Measurements from ENCODE around the gene SEMA6D. TPM values are rescaled to one million over a fixed set of nuclear protein-coding genes. Genes with fewer than 3 reads are reported as not detected.

Gene SEMA6D
- total RNA-seq, 1 experiment from 2014 or later, result 15.8 TPM

- no peak for DNase-seq
- Histone ChIP-seq H3K9me3 (ENCODE audit: control insufficient read depth, low read depth, low read length) (no peaks in the 10 kb centered on the region), H4K20me1 (ENCODE audit: control insufficient read depth, insufficient read depth, insufficient read length) (no peaks in the 10 kb centered on the region), H3K56ac (ENCODE audit: insufficient read length, low read depth, low read length) (no peak overlapping the region), H2BK20ac (ENCODE audit: low read depth, low read length, poor library complexity, severe bottlenecking) (no peak overlapping the region), H3K9ac (ENCODE audit: extremely low read depth, insufficient read length, low read length) (no peak overlapping the region), H3K79me1 (ENCODE audit: insufficient read depth, low read depth, low read length, poor library complexity, severe bottlenecking) (no peaks in the 10 kb centered on the region), H4K8ac (replicated peaks; ENCODE audit: insufficient read length, low read depth, low read length) (no peak overlapping the region), H4K91ac (ENCODE audit: insufficient read length, low read depth, low read length) (no peak overlapping the region), H3T11ph (ENCODE audit: low read length) (no peak overlapping the region), H3K4ac (ENCODE audit: low read depth, low read length) (no peak overlapping the region), H3K23me2 (ENCODE audit: insufficient read length, low read depth, low read length, poor library complexity, severe bottlenecking) (no peaks in the 10 kb centered on the region), H3K27ac (ENCODE audit: insufficient read length, low read depth, low read length) (no peak overlapping the region), H3K14ac (ENCODE audit: insufficient read depth, low read length) (no peak overlapping the region), H3K4me1 (ENCODE audit: insufficient read depth, low read length) (no peaks in the 10 kb centered on the region), H2BK15ac (ENCODE audit: low read depth, low read length) (no peak overlapping the region), H2BK120ac (ENCODE audit: low read depth, low read length, poor library complexity, severe bottlenecking) (no peak overlapping the region), H2BK5ac (ENCODE audit: insufficient read length, low read length) (no peak overlapping the region), H2AK5ac (ENCODE audit: insufficient read length, low read length) (no peak overlapping the region), H3K27me3 (ENCODE audit: insufficient read depth, low read length) (0 out of 2 replicates have a peak, but pooled peaks cover 2% of the 10 kb centered on the region), H3K23ac (ENCODE audit: insufficient read length, low read depth, low read length) (no peak overlapping the region), H2BK12ac (ENCODE audit: insufficient read length, low read depth, low read length) (no peak overlapping the region), H3K4me2 (ENCODE audit: insufficient read depth, insufficient read length, low read length) (no peak overlapping the region), H3K79me2 (ENCODE audit: insufficient read depth, low read length) (no peaks in the 10 kb centered on the region), H3K18ac (ENCODE audit: insufficient read length, low read depth, low read length) (no peak overlapping the region), H2AFZ (ENCODE audit: low read length) (no peak overlapping the region), H4K5ac (ENCODE audit: insufficient read length, low read depth, low read length) (no peak overlapping the region)
- Mint-ChIP-seq H3K27ac (no peak overlapping the region; a peak in 1 of 7 replicates), H3K4me1 (peaks cover 13 to 18% of the 10 kb centered on the region in 2 experiments), H3K27me3 (ENCODE audit: low read depth) (no peaks in the 10 kb centered on the region), H3K4me3 (no peak overlapping the region), H3K9me3 (no peaks in the 10 kb centered on the region), H3K36me3 (ENCODE audit: insufficient read depth in 1 of 3, low read depth in 3 of 3) (peaks cover 16 to 82% (median 69%) of the 10 kb centered on the region in 3 experiments; a peak in 6 of 7 replicates)
- TF ChIP-seq CTCF (conservative IDR thresholded peaks at IDR 0.05), result no peak
- WGBS (ENCODE audit: extremely low coverage, insufficient read length, low lambda C conversion rate), result no CpG with 5 or more reads among the region's 13 CpGs
Measured at GRCh38 chr15:47764666-47765065, 47.4 kb downstream of the SEMA6D start.

Data from H9 (cell line).